NCI-H2196 (cell line): ENCODE results near the gene MIS18A.
"Not testable (repeated sequence)": the region's sequence is repeated elsewhere in the genome, so short reads cannot be mapped to it uniquely, and the experiment has no call there.

Source experiments
- DNase-seq: peaks from one replicate; lab custom pipeline; 2025; ENCODE audit not compliant: unreplicated experiment; lab: John Stamatoyannopoulos, UW

The MIS18A gene

DNA sequence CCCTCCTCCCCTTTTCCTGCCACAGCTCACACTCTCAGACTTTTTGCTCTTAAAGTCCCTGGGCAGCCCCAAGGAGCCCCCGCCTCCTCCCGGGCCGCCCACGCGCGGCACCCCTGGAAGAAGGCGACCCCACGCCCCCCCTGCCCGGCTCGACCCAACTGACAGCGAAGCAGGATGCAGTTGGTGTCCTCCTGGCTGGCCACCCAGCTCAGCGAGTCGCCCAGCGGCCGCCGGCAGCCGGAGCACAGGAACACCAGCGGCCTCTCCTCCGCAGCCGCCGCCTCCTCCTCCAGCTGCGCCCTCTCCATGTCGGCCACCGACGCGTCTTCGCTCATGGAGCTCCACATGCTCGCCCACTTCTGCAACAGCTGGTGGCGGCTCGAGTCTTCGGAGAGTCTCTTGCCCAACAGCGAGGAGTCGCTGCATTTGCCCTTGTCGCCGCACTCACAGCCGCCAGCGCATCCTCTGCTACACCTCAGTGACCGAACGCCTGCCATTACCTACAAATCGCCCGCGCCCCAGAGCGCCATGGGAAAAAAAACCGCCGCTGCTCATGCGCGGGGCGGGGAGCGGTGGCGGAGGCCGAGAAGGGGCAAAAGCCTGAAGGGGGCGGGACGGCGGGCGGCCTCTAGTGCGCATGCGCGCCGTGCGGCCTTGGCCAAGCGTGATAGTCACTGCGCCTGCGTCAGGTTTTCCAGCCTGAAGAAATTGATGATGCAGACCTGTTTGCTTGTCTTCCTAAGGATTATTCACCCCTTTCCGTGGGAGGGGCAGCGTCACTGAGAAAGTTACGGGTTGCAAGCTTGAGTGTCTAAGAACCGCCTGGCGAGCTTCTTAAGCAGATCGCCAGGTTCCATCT, at the start of gene MIS18A:
Gene MIS18A (minus strand): TSS at position 532 of the 859 bp plus-strand sequence. CDS start 35 bp downstream, at position 497.
- DNase-seq: peak; percentile 97

DNA sequence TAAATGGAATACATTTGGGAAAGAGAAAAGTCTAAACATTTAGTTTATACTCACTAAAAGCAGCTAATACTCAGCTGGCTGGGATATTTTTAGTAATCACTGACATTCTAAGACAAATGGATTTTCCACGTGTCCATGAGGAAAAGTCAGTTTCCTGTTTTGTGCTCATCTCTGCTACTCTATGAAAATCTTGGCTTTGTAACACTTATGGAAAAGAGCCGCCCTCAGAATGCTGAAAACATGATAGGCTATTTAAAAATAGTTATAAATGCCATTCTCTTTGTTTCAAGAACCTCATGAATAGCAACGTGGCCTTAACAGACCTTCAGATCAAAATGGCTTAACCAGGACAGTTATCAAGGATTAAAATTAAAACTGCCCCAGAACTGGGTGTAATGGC, 49.7 kb upstream of the MIS18A start:
- no peak for DNase-seq

- DNase-seq: no peak
Observed at GRCh38 chr21:32325706-32326105, 46.9 kb upstream of the MIS18A start.

- no peak for DNase-seq
Observed at GRCh38 chr21:32322676-32323075, 43.8 kb upstream of the MIS18A start.

DNA sequence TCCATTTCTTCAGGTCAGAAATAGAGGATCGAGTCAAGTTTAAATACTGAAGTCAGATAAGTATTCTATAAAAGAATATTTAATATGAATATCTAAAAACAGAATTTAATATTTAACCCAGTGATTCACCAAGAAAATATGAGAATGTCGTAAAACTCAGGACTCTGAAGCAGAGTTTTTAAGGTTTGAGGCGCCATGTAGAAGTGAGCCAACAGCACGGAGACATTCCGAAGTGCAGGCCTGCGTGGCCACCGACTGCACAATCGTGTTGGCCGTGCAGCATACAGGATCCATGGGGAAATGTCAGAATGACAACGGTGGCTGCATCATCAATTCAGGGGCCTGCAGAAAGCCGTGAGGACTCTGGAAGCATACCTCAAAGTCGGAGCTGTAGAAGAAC, 43.3 kb upstream of the MIS18A start:
- DNase-seq: no peak

DNA sequence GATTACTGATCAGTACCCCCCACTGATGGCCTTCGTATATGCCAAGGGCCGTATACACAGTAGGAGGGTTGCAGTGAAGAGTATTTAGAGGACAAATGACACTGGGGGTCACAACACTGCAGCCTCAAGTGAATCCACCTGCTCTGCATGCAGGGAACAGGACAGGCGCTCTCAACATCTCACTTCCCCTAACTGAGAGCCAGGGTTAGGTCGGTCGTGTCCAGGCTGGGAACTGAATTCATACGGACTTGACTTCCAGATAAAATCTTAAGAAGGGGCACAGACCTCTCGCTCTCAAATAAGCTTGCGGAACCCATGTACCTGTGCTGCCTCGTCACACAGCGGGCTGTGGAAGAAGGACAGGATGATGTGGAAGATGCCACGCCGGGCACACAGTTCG, 42.6 kb upstream of the MIS18A start:
- no peak for DNase-seq

- no peak for DNase-seq
Observed at GRCh38 chr21:32320726-32321125, 41.9 kb upstream of the MIS18A start.

- DNase-seq: no peak
Observed at GRCh38 chr21:32320059-32320458, 41.2 kb upstream of the MIS18A start.

GRCh38 chr21:32319012-32319411, 40.2 kb upstream of the MIS18A start:
- DNase-seq: no peak

- no peak for DNase-seq
Observed at GRCh38 chr21:32317726-32318125, 38.9 kb upstream of the MIS18A start.

- no peak for DNase-seq
Observed at GRCh38 chr21:32316361-32317215, 37.7 kb upstream of the MIS18A start.

GRCh38 chr21:32315511-32316281, 36.8 kb upstream of the MIS18A start:
- no peak for DNase-seq

- no peak for DNase-seq
Observed at GRCh38 chr21:32314806-32315205, 36.0 kb upstream of the MIS18A start.

GRCh38 chr21:32312976-32313375, 34.1 kb upstream of the MIS18A start:
- no peak for DNase-seq

- no peak for DNase-seq
Observed at GRCh38 chr21:32312326-32312725, 33.5 kb upstream of the MIS18A start.

DNA sequence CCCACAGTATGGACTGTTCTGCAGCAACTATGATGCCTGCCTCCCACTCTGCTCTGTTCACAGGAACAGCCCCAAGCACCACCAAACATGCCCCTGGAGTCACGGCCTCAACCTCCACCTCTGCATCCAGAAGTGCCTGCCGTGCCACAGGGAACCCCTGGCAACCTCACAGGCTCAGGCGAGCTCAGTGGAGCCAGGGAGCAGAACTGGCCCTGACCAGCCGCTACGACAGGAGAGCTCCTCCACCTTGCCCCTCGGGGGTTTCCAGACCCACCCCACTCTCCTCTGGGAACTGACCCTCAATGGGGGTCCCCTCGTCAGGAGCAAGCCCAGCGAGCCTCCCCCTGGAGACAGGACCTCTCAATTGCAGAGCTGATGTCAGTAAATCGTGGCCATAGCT, 32.8 kb upstream of the MIS18A start:
- DNase-seq: no peak

DNA sequence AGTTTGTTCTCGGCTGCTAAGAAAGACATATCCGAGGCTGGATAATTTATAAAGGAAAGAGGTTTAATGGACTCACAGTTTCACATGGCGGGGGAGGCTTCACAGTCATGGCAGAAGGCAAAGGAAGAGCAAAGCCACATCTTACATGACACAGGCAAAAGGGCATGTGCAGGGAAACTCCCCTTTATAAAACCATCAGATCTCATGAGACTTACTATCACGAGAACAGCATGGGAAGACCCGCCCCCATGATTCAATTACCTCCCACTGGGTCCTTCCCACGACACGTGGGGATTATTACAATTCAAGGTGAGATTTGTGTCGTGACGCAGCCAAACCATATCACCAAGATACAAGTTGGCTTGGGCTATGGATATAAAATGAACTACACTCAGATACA, 32.1 kb upstream of the MIS18A start:
- DNase-seq: not testable (repeated sequence)

DNA sequence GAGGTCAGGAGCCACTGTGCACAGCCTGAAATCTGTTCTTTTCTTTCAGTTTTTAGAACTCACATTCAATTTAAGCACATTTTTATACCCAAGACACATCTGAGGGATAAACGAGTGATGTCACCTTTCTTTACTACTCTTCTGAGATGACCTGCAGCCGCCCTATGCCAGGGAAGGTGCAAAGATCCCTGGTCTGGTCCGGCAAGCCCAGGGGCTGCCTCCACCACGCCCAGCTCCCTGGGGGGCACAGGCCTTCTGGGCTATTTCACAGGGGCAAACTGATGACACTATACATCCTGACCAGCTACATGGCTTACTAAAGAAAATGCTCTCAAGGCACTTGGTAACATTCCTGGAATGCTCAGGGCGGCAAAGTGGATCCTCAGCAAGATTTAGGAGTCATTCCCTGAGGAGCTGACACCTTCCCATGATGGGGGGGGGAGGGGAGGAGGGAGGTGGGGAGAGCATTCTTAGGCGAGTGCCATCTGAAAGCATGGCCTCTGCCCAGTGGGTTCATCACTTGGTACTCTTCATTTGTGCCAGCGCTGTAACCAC, 31.1 kb upstream of the MIS18A start:
- DNase-seq: no peak

GRCh38 chr21:32308696-32309095, 29.8 kb upstream of the MIS18A start:
- DNase-seq: no peak

DNA sequence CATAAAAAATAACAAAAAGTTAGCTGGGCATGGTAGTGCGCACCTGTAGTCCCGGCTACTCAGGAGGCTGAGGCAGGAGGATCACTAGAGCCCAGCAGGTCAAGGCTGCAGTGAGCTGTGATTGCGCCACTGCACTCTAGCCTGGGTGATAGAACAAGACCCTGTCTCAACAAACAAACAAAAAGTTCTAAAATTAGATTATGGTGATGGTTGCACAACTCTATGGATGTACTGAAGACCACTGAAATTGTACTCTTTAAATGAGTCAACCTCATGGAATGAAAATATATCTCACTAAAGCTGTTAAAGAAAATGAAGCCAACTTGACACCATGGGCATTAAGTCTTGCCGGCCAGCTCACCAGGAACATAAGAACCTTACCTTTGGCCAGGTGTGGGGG, 28.9 kb upstream of the MIS18A start:
- DNase-seq: no peak
